H9 (cell line): ENCODE measurements around the gene TP53INP2. TPM values are rescaled to one million over a fixed set of nuclear protein-coding genes. Genes with fewer than 3 reads are reported as not detected.

ENCODE experiments used
- DNase-seq: peaks from one replicate; pipeline ENCODE4 v3.0.0-alpha.2; 2017
- H2AFZ ChIP-seq: one replicate; pipeline ENCODE4 v1.6.1; 2013; ENCODE audit warnings: mild to moderate bottlenecking, low read length, control low read depth, moderate library complexity
- H2AK5ac ChIP-seq: 2 replicates; pipeline ENCODE4 v1.6.1; 2013; ENCODE audit warnings: low read length, control low read depth, mixed read lengths; ENCODE audit not compliant: insufficient read length
- H2BK120ac ChIP-seq: one replicate; pipeline ENCODE4 v1.6.1; 2013; ENCODE audit warnings: low read depth, mild to moderate bottlenecking, low read length, control low read depth, inconsistent platforms; ENCODE audit not compliant: poor library complexity, severe bottlenecking
- H2BK12ac ChIP-seq: 2 replicates; pipeline ENCODE4 v1.6.1; 2013; ENCODE audit warnings: low read length, control low read depth, mixed read lengths, low read depth; ENCODE audit not compliant: insufficient read length
- H2BK15ac ChIP-seq: 2 replicates; pipeline ENCODE4 v1.6.1; 2013; ENCODE audit warnings: low read depth, low read length, control low read depth
- H2BK20ac ChIP-seq: one replicate; pipeline ENCODE4 v1.6.1; 2013; ENCODE audit warnings: low read depth, mild to moderate bottlenecking, low read length, control low read depth, inconsistent platforms; ENCODE audit not compliant: poor library complexity, severe bottlenecking
- H2BK5ac ChIP-seq: 2 replicates; pipeline ENCODE4 v1.6.1; 2013; ENCODE audit warnings: low read length, control low read depth, mixed read lengths; ENCODE audit not compliant: insufficient read length
- H3K14ac ChIP-seq: 2 replicates; pipeline ENCODE4 v1.6.1; 2013; ENCODE audit warnings: low read length, control low read depth; ENCODE audit not compliant: insufficient read depth
- H3K18ac ChIP-seq: 2 replicates; pipeline ENCODE4 v1.6.1; 2013; ENCODE audit warnings: low read depth, mild to moderate bottlenecking, mixed read lengths, low read length, control low read depth; ENCODE audit not compliant: insufficient read length
- H3K23ac ChIP-seq: 2 replicates; pipeline ENCODE4 v1.6.1; 2013; ENCODE audit warnings: low read length, control low read depth, mixed read lengths, low read depth; ENCODE audit not compliant: insufficient read length
- H3K23me2 ChIP-seq: 2 replicates; pipeline ENCODE4 v1.6.1; 2013; ENCODE audit warnings: low read depth, mild to moderate bottlenecking, mixed read lengths, low read length, control low read depth; ENCODE audit not compliant: insufficient read length, poor library complexity, severe bottlenecking
- H3K27ac ChIP-seq: 2 replicates; pipeline ENCODE4 v1.5.1; 2013; ENCODE audit warnings: low read length, control low read depth, mixed read lengths, low read depth; ENCODE audit not compliant: insufficient read length
- H3K27me3 ChIP-seq: 2 replicates; pipeline ENCODE4 v1.6.1; 2013; ENCODE audit warnings: low read length, control low read depth, inconsistent platforms; ENCODE audit not compliant: insufficient read depth
- H3K4ac ChIP-seq: 2 replicates; pipeline ENCODE4 v1.6.1; 2013; ENCODE audit warnings: low read depth, mild to moderate bottlenecking, control low read depth, inconsistent platforms, low read length, moderate library complexity
- H3K4me1 ChIP-seq: 2 replicates; pipeline ENCODE4 v1.6.1; 2013; ENCODE audit warnings: low read length, control low read depth, inconsistent platforms; ENCODE audit not compliant: insufficient read depth
- H3K4me2 ChIP-seq: 2 replicates; pipeline ENCODE4 v1.6.1; 2013; ENCODE audit warnings: low read length, control low read depth, mixed read lengths; ENCODE audit not compliant: insufficient read length, insufficient read depth
- H3K56ac ChIP-seq: 2 replicates; pipeline ENCODE4 v1.6.1; 2013; ENCODE audit warnings: low read depth, mild to moderate bottlenecking, mixed read lengths, low read length, control low read depth; ENCODE audit not compliant: insufficient read length
- H3K79me1 ChIP-seq: 2 replicates; pipeline ENCODE4 v1.6.1; 2013; ENCODE audit warnings: low read depth, mild to moderate bottlenecking, moderate library complexity, low read length, control low read depth, inconsistent platforms; ENCODE audit not compliant: insufficient read depth, poor library complexity, severe bottlenecking
- H3K79me2 ChIP-seq: 2 replicates; pipeline ENCODE4 v1.6.1; 2013; ENCODE audit warnings: low read length, control low read depth, inconsistent platforms; ENCODE audit not compliant: insufficient read depth
- H3K9ac ChIP-seq: 2 replicates; pipeline ENCODE4 v1.6.1; 2013; ENCODE audit warnings: low read length, control low read depth, mixed read lengths; ENCODE audit not compliant: insufficient read length; ENCODE audit errors: extremely low read depth
- H3K9me3 ChIP-seq: one replicate; pipeline ENCODE4 v1.6.1; 2013; ENCODE audit warnings: low read depth, low read length, inconsistent platforms; ENCODE audit not compliant: control insufficient read depth
- H3T11ph ChIP-seq: one replicate; pipeline ENCODE4 v1.6.1; 2013; ENCODE audit warnings: mild to moderate bottlenecking, low read length, control low read depth, inconsistent platforms
- H4K20me1 ChIP-seq: one replicate; pipeline ENCODE4 v1.6.1; 2013; ENCODE audit not compliant: control insufficient read depth, insufficient read length, insufficient read depth
- H4K5ac ChIP-seq: 2 replicates; pipeline ENCODE4 v1.6.1; 2013; ENCODE audit warnings: low read depth, mild to moderate bottlenecking, mixed read lengths, low read length, control low read depth; ENCODE audit not compliant: insufficient read length
- H4K8ac ChIP-seq: replicated peaks from 2 replicates; pipeline ENCODE4 v1.6.1; 2013; ENCODE audit warnings: low read length, control low read depth, mixed read lengths, low read depth; ENCODE audit not compliant: insufficient read length
- H4K91ac ChIP-seq: 2 replicates; pipeline ENCODE4 v1.6.1; 2013; ENCODE audit warnings: low read depth, mild to moderate bottlenecking, moderate library complexity, mixed read lengths, low read length, control low read depth; ENCODE audit not compliant: insufficient read length
- H3K27ac Mint-ChIP-seq, 3 experiments: 2 replicates in 2 of 3; 3 replicates in 1 of 3; pipeline ENCODE4 v1.8.0; 2020 to 2021; ENCODE audit warnings: mixed read lengths in 3 of 3, mild to moderate bottlenecking in 1 of 3, moderate library complexity in 1 of 3
- H3K27me3 Mint-ChIP-seq: 2 replicates; pipeline ENCODE4 v1.8.0; 2021; ENCODE audit warnings: low read depth, mild to moderate bottlenecking, moderate library complexity, mixed read lengths
- H3K36me3 Mint-ChIP-seq, 3 experiments: 2 replicates in 2 of 3; 3 replicates in 1 of 3; pipeline ENCODE4 v1.8.0; 2020 to 2021; ENCODE audit warnings: low read depth in 3 of 3, mixed read lengths in 3 of 3; ENCODE audit not compliant: insufficient read depth in 1 of 3
- H3K4me1 Mint-ChIP-seq, 2 experiments: 2 replicates each; pipeline ENCODE4 v1.8.0; 2020; ENCODE audit warnings: mixed read lengths in 2 of 2
- H3K4me3 Mint-ChIP-seq, 2 experiments: 2 replicates in 1 of 2; 3 replicates in 1 of 2; pipeline ENCODE4 v1.8.0; 2020 to 2021; ENCODE audit warnings: mild to moderate bottlenecking in 2 of 2, mixed read lengths in 2 of 2, moderate library complexity in 1 of 2
- H3K9me3 Mint-ChIP-seq, 2 experiments: 2 replicates in 1 of 2; 3 replicates in 1 of 2; pipeline ENCODE4 v1.8.0; 2020; ENCODE audit warnings: mild to moderate bottlenecking in 2 of 2, mixed read lengths in 2 of 2, moderate library complexity in 1 of 2
- WGBS: extraction: QIAGEN DNeasy Blood & Tissue Kit; methylation state at CpG from one replicate; pipeline ENCODE4 v1.1.7; 2013; ENCODE audit warnings: missing lambda C conversion rate, low lambda C conversion rate, mixed read lengths; ENCODE audit not compliant: insufficient read length; ENCODE audit errors: extremely low coverage; 5-methylcytosine and 5-hydroxymethylcytosine counted together
- total RNA-seq: library from RNA; stranded (reverse); gene quantifications from 2 replicates; pipeline ENCODE4 v1.2.1, GENCODE V29; 2021
- TF ChIP-seq, protein P1 (sequence below): fragments of 200-600 bp; sonication (generic); conservative IDR thresholded peaks from 3 replicates; pipeline ENCODE4 v1.8.0; 2021; ENCODE audit warnings: antibody characterized with exemption, mild to moderate bottlenecking

Gene TP53INP2
- total RNA-seq, 1 experiment from 2014 or later: 8.0 TPM

DNA sequence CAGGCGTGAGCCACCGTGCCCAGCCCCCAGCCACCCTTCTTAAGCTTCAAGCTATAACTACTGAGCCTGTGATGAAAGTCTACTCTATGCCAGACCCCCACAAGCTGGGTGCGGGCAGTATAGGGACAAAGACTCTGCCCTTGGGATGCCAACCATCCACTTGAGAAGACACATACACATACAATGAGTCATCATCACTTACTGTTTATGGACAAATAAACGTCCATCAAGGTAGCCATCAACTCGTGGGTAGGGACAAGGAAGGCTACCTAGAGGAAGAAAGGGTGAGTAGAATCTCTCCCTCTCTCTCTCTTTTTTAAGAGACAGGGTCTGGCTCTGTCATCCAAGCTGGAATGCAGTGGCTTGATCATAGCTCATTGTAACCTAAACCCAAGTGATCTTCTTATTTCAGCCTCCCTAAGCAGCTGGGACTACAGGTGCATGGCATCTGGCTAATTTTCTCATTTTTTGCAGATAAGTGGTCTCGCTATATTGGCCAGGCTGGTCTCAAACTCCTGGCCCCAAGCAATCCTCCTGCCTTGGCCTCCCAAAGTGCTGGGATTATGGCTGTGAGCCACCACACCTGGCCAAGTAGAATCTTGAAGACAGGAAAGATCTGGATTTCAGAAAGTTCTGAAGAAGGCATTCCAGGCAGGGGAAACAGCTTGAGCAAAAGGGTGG lies 2.6 kb upstream of the TP53INP2 start:
- H2AK5ac ChIP-seq: no peak overlapping the region
- WGBS: no CpG with 5 or more reads among the region's 6 CpGs

More for the DNA sequence above, 2.6 kb upstream of the TP53INP2 start:
- Mint-ChIP-seq H3K4me3 (no peak overlapping the region), H3K36me3 (no peaks in the 10 kb centered on the region), H3K27ac (peak overlapping the region in 1 of 3 experiments; percentile 9; a peak in 1 of 7 replicates), H3K27me3 (peaks cover 41% of the 10 kb centered on the region), H3K9me3 (no peaks in the 10 kb centered on the region), H3K4me1 (peaks cover 18 to 21% of the 10 kb centered on the region in 2 experiments; a peak in 3 of 4 replicates)
- Histone ChIP-seq H2BK120ac (no peak overlapping the region), H3K23me2 (peaks cover 10% of the 10 kb centered on the region), H3K9ac (no peak overlapping the region), H4K20me1 (no peaks in the 10 kb centered on the region), H4K5ac (no peak overlapping the region), H2AFZ (no peak overlapping the region), H3K56ac (no peak overlapping the region), H3K9me3 (no peaks in the 10 kb centered on the region), H4K91ac (no peak overlapping the region), H3K79me1 (no peaks in the 10 kb centered on the region), H3K14ac (no peak overlapping the region), H4K8ac (no peak overlapping the region), H3K23ac (no peak overlapping the region), H2BK12ac (no peak overlapping the region), H3K27me3 (peaks cover 6% of the 10 kb centered on the region; the same call in 1 of the 2 replicates), H3K79me2 (no peaks in the 10 kb centered on the region), H3K18ac (no peak overlapping the region), H2BK20ac (no peak overlapping the region), H3T11ph (no peak overlapping the region), H3K4ac (no peak overlapping the region), H3K4me1 (no peaks in the 10 kb centered on the region), H2BK5ac (no peak overlapping the region), H3K27ac (no peak overlapping the region), H3K4me2 (no peak overlapping the region), H2BK15ac (no peak overlapping the region)
- TF ChIP-seq, protein P1, sequence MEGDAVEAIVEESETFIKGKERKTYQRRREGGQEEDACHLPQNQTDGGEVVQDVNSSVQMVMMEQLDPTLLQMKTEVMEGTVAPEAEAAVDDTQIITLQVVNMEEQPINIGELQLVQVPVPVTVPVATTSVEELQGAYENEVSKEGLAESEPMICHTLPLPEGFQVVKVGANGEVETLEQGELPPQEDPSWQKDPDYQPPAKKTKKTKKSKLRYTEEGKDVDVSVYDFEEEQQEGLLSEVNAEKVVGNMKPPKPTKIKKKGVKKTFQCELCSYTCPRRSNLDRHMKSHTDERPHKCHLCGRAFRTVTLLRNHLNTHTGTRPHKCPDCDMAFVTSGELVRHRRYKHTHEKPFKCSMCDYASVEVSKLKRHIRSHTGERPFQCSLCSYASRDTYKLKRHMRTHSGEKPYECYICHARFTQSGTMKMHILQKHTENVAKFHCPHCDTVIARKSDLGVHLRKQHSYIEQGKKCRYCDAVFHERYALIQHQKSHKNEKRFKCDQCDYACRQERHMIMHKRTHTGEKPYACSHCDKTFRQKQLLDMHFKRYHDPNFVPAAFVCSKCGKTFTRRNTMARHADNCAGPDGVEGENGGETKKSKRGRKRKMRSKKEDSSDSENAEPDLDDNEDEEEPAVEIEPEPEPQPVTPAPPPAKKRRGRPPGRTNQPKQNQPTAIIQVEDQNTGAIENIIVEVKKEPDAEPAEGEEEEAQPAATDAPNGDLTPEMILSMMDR: no peak
- no peak for DNase-seq
